NCI-H187 (cell line): ENCODE results near the gene ADAMTSL1.

Experiments
- DNase-seq, 2 experiments: peaks; one replicate each; lab custom pipeline; 2025; lab: John Stamatoyannopoulos, UW

Gene ADAMTSL1

GRCh38 chr9:18467696-18468095, 6.3 kb upstream of the ADAMTSL1 start:
- DNase-seq: no peak

- no peak for DNase-seq
Measured at GRCh38 chr9:18472435-18472834, 1.5 kb upstream of the ADAMTSL1 start.

- no peak for DNase-seq
Measured at GRCh38 chr9:18472841-18473251, 1.1 kb upstream of the ADAMTSL1 start.

GRCh38 chr9:18474783-18475182, 830 bp downstream of the ADAMTSL1 start:
- no peak for DNase-seq

- no peak for DNase-seq
Measured at GRCh38 chr9:18477121-18477660, 3.2 kb downstream of the ADAMTSL1 start.

- no peak for DNase-seq
Measured at GRCh38 chr9:18477719-18478118, 3.8 kb downstream of the ADAMTSL1 start.

- no peak for DNase-seq
Measured at GRCh38 chr9:18478501-18479361, 4.8 kb downstream of the ADAMTSL1 start.

GRCh38 chr9:18479405-18479804, 5.5 kb downstream of the ADAMTSL1 start:
- DNase-seq: no peak

GRCh38 chr9:18480662-18481093, 6.7 kb downstream of the ADAMTSL1 start:
- DNase-seq: no peak

GRCh38 chr9:18482371-18482770, 8.4 kb downstream of the ADAMTSL1 start:
- DNase-seq: no peak

- DNase-seq: no peak
Measured at GRCh38 chr9:18485714-18486113, 11.8 kb downstream of the ADAMTSL1 start.

GRCh38 chr9:18487611-18488010, 13.7 kb downstream of the ADAMTSL1 start:
- no peak for DNase-seq

GRCh38 chr9:18488886-18489285, 14.9 kb downstream of the ADAMTSL1 start:
- DNase-seq: no peak

GRCh38 chr9:18489861-18490260, 15.9 kb downstream of the ADAMTSL1 start:
- no peak for DNase-seq

- no peak for DNase-seq
Measured at GRCh38 chr9:18490641-18491370, 16.9 kb downstream of the ADAMTSL1 start.

- DNase-seq: no peak
Measured at GRCh38 chr9:18492612-18493011, 18.7 kb downstream of the ADAMTSL1 start.

- no peak for DNase-seq
Measured at GRCh38 chr9:18493451-18493993, 19.6 kb downstream of the ADAMTSL1 start.

GRCh38 chr9:18495065-18495464, 21.1 kb downstream of the ADAMTSL1 start:
- DNase-seq: no peak

- DNase-seq: no peak
Measured at GRCh38 chr9:18496256-18497000, 22.5 kb downstream of the ADAMTSL1 start.

GRCh38 chr9:18499062-18499461, 25.1 kb downstream of the ADAMTSL1 start:
- no peak for DNase-seq

- peak; percentile 4 for DNase-seq
Measured at GRCh38 chr9:18499980-18500379, 26.0 kb downstream of the ADAMTSL1 start.

- no peak for DNase-seq
Measured at GRCh38 chr9:18500451-18500850, 26.5 kb downstream of the ADAMTSL1 start.
